ENCODE data around the gene NEK2.
A peak's percentile ranks its signal among the peaks of the same experiment; 100 is the strongest.
"Not testable (repeated sequence)": the region's sequence is repeated elsewhere in the genome, so short reads cannot be mapped to it uniquely, and the experiment has no call there.

Gene NEK2

DNA sequence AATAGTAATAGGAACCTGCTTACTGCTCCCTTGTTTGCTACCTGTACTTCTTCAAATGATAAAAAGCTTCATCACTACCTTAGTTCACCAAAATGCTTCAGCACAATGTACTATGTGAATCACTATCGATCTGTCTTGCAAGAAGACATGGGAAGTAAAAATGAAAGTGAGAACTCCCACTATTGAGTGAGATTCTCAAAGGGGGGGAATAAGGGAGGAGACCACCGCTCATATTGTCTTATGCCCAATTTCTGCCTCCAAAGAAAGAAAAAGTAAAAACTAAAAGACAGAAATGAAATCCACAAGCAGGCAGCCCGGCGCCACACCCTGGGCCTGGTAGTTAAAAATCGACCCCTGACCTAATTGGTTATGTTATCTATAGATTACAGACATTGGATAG is 18.5 kb upstream of the NEK2 start:
- DNase-seq: not testable (repeated sequence)

DNA sequence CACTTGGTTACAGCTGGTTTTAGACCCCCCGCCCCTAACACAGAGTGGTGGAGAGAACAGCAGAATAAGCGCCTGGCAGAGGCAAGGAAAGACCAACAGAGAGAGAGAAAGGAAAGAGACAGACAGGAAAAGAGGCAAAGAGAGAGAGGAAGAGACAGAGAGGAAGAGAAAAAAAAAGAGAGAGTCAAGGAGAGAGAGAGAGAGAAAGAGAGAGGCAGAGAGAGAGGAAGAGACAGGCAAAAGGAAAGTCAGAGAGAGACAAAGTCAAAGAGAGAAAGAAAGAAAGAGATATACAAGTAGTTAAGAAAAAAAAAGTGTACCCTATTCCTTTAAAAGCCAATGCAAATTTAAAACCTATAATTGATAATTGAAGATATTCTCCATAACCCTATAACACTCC is 13.0 kb upstream of the NEK2 start:
- no peak for DNase-seq

- no peak for DNase-seq
These were observed 12.2 kb upstream of the NEK2 start for GRCh38 chr1:211687462-211688215.

DNA sequence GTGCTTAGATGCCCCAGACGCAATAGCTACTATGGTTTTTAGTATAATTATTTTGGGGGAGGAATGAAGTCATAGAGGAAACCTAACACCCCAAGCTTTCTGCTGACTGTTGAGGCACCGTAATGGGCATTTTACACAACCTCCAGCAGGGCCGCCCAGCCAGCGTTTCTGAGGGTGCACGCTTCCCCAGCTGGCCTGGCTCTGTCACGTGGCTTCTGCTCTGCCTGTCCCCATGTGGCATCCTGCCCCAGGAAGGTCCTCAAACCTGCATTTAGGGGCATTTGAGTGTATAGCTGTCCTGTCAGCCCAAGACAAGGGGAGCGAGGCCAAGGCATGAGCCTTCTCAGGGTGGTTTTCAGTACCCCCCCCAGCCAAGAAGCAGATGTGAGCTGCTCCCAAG is 10.4 kb upstream of the NEK2 start:
- no peak for DNase-seq

GRCh38 chr1:211684791-211685190 is 9.4 kb upstream of the NEK2 start:
- no peak for DNase-seq

DNA sequence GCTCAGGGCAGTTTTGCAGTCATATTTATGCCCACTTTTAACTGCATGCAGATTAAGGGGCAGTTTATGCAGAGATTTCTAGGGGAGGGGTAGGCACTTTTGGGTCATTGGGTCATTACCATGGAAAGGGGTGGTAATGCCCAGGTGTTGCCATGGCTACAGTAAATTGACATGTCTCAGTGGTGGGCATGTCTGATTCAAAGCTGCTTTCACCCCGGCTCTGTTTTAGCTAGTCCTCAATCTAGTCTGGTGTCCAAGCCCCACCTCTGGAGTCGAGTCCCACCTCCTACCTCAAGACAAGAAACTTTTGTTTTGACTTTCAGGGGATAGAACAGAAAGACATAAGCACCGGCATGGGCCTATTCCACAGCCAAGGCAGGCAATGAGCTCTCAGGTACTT is 8.9 kb upstream of the NEK2 start:
- DNase-seq: no peak

- DNase-seq: no peak
These were observed 8.2 kb upstream of the NEK2 start for GRCh38 chr1:211683396-211684297.

DNA sequence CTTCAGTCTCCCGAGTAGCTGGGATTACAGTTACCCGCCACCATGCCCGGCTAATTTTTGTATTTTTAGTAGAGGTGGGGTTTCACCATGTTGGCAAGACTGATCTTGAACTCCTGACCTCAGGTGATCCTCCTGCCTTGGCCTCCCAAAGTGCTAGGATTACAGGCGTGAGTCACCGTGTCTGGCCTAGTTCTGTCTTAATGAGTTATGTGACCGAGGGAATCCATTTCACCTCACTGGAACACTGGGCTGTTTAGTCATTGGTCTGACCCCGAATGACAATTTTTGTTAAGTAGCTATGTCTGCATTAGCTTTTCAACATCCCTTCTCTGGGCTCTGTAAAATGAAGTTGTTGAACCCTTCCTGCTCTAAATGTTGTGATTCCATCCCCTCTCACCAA is 6.8 kb upstream of the NEK2 start:
- not testable (repeated sequence) for DNase-seq

DNA sequence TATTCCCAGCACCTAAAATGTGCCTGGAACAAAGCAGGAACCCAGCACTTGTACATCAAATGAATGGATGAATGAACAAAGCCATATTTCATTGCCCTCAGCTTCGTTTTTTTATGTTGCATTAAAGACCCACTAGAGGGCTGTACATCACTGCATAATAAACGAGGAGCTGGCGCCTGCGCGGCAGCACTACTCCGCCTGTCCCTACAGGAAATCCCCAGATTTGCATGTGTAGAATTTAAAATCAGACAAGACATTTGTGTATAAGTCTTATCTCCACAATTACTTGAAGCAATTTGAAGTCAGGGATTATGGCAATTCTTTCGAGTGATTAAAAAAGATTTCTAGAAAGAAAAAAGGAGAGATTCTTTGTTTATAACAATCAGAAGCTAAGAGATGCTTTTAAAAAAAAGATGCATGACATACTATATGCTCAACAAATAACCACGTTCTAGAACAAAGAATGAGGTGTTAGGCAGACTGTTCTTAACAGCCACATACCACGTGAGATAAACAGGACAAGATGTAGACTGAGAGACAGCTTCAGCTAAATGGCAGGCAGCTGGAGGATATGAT is 5.4 kb upstream of the NEK2 start:
- DNase-seq: peak; percentile 60

DNA sequence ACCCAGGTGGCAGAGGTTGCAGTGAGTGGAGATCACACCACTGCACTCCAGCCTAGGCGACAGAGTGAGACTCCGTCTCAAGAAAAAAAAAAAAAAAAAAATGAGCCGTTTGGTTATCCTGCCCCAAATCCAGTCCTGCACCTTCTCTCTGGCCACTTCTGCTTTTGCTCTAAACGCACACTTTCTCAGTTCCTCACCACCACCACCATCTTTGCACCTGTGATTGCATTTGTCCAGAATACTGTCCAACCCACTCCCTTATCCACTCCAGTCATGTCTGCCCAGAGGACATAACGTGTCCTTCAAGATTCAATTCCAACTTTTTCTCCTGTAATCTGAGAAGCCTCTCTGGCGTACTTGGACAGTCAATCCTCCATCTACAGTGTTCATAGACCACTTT is 2.2 kb upstream of the NEK2 start:
- no peak for DNase-seq

DNA sequence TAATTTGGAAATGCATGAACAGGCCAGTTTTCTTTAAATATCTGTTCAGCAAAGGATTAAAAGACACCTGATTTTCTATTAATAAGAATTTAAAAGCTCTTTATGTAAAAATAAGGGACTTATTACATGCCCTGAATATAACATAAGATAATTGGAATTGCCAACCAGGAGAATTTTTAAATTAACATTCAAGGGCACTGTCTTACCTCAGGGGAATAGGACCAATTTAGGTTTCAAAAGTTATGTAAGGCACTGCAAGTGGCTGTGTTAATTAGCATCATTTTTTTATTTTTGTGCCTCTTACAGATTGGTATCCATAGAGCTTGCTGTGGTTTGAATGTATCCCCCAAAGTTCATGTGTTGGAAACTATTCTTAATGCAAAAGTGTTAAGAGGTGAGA is 1.3 kb upstream of the NEK2 start:
- DNase-seq: no peak

GRCh38 chr1:211676106-211676583 is 724 bp upstream of the NEK2 start:
- no peak for DNase-seq

DNA sequence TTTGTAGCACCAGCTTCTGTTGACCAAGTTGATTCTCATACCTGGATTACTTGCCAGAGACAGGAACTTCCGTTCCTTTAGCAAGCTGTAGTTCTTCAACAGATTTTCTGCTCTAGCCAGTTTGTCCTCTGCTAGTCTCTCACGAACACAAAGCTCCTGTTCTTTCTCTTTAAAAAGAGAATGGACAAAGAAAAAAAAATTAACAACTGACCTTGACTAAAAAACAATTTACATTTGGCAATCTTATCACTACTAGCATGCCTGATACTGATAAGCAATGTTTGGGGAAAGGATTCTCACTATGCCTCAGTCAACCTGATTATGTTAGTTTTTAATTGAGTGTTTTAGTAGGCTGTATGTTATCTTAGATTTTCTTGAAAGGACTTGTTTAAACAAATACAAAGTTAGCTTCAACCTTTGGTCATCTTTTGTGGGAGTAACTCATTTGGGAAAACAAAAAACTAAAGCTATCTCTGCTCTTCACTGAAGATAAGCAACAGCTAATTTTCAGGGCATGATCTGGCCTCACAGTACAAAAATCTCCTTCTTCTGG is 8.3 kb downstream of the NEK2 start:
- no peak for DNase-seq

DNA sequence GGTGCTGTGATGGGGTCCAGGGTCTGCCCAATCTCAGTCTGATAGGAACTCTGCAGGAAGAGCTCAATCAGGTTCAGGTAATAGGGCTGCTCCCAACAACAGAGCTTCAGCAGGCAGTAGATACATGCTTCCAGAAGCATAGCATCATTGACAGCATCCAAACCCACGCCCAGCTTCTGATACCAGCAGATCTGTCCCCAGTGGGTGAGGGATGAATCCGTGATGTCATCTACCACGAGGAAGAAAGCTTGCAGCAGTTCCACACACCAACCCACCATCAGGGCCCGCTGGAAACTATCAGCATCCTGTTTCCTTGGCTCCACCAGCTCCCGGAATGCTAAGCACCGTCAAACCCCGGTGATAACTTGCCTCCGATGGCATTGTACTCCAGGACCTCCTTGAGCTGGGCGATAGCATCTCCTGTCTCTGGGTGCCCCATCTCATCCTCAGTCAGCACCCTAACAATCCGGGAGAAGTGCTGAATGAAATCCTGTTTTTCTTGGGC is 14.7 kb downstream of the NEK2 start:
- DNase-seq: no peak

DNA sequence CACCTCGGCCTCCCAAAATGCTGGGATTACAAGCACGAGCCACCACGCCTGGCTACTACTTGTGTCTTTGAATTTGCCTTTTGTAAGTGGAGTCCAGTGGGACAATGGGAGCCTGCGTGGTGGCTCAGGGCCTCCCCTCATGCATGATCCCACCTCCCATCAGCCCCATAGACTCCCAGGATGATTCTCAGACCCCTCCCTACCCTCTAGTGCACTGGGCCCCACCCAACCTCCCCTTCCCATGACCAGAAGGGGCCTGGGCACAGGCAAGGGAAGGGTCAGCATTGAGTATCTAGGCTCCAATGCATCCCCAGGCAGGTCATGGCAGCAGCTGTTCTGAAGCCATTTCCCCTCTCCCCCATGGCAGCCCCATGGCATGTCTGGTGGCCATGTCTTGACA is 18.7 kb downstream of the NEK2 start:
- DNase-seq: no peak

DNA sequence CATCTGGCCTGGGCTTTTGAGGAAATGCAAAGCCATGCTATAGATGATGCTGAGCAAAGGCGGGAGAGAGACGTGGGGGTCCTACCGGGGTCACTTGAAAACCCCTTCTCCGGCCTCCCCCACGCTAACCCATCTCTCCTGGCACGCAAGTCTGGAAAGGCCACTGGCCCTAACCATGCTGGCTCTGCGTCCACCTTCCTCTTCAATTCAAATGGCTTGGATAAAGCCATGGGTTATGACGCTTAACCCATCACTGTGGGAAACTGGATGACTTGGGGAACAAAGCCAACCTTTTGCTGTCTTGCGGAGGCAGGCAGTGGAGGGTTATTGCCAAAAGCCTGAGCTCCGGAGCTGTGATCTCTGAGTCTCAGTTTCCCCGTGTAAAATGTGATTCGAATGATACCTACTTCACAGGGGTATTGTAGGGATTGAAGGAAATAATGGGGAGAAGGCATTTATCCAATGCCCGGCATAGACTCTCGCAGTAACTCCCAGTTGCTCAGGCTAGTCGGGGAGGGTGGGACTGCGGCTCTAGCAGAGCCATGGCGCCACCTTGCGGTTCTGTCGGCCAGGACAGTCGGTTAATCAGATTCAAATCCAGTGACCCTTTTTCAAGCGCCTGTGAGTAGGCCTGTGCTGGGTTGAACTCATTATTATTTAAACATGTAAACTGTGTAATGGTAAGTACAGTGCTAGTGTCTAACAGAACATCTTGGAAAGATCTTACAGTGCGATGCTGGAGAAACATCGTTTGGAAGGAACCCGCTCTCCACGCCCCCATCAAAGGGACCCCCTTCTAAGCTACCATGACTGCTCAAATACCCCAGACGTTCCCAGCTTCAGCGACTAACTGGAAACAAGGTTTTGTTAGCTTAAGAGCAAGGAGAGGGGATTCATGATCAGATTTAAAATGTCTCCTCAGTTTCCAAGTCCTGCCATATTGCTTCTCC is 20.3 kb downstream of the NEK2 start:
- peak; percentile 42 for DNase-seq

DNA sequence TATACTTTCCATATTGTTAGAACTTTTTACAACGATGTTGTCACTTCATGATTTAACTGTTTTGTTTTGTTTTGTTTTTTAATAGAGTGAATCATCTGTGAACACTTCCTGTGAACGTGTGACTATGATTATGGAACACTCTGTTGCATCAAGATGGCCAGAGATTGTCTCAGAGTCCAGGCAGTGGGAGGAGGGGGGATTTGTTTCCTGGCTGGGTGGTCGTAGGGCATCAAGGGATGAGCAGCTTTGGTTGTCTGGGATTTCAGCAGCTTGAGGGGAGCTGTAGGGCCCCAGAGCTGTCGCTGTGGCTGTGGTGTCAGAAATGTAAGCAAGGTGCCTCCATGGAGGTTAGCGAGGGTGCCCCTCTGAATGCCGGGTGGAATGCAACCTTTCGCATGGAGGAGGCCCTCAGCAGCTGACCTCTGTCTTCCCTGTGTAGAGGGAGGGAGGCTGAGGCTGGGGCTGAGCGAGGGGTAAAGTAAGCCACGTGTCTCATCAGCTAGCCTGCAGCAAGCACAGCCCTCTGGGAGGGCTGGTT is 21.4 kb downstream of the NEK2 start:
- no peak for DNase-seq

DNA sequence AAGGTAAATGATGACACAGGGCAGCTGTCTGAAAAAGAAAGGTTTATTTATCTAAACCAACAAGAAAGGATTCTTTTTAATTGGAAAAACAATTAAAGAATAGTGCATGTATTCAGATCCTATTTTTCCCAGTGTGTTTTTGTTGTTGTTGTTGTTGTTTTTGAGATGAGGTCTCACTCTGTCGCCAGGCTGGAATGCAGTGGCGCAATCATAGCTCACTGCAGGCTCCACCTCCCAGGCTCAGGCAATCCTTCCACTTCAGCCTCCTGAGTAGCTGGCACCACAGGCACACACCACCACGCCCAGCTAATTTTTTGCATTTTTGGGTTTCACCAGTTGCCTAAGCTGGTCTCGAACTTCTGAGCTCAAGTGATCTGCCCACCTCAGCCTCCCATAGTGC is 22.1 kb downstream of the NEK2 start:
- DNase-seq: no peak

DNA sequence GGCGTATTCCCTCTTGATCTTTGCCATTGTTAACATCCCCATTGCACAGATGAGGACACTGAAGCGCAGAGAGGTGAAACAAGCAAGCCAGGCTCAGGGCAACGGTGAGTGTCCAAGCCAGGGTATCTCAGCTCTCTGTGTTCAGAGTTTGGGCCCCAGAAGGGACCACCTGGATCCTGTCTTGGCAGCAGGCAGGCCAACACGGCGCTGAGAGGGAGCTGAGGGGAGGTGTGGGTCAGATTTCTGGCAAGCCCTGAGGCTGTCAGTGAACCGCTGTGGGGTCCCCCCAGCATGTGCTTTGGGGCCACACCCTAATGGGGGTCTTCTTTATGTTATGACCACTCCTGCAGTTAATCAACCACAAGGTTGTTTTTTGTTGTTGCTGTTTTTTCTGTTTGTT is 23.1 kb downstream of the NEK2 start:
- no peak for DNase-seq

- DNase-seq: no peak
These were observed 24.5 kb downstream of the NEK2 start for GRCh38 chr1:211650904-211651303.
